ENCODE results near the gene MYD88.
"Not testable (repeated sequence)": the region's sequence is repeated elsewhere in the genome, so short reads cannot be mapped to it uniquely, and the experiment has no call there.

MYD88 gene

GRCh38 chr3:38157595-38157994, 19.1 kb downstream of the MYD88 start:
- Histone ChIP-seq H3K27ac (ENCODE audit: low read depth, low read length) (no peak overlapping the region), H3K36me3 (ENCODE audit: low read length) (no peaks in the 10 kb centered on the region), H3K9me2 (replicated peaks; ENCODE audit: insufficient read depth, low read length) (no peaks in the 10 kb centered on the region), H3K4me2 (ENCODE audit: low read depth, low read length, poor library complexity, severe bottlenecking) (no peak overlapping the region), H2AFZ (ENCODE audit: low read depth, low read length, severe bottlenecking) (no peak overlapping the region), H3K9me3 (ENCODE audit: insufficient read depth, low read length) (no peaks in the 10 kb centered on the region), H3K4me3 (ENCODE audit: insufficient read depth, low read length, poor library complexity, severe bottlenecking) (no peak overlapping the region), H4K20me1 (ENCODE audit: low read depth, low read length) (no peaks in the 10 kb centered on the region), H3K27me3 (ENCODE audit: low read length) (no peaks in the 10 kb centered on the region), H3K79me2 (ENCODE audit: insufficient read depth, low read length) (no peaks in the 10 kb centered on the region), H3K9ac (ENCODE audit: low read length) (no peak overlapping the region), H3F3A (ENCODE audit: insufficient read depth) (0 out of 2 replicates have a peak, but pooled peaks cover under 1% of the 10 kb centered on the region)
- TF ChIP-seq EZH2phosphoT487 (conservative IDR thresholded peaks at IDR 0.05; ENCODE audit: low read length), result no peak
- TF ChIP-seq CTCF (IDR thresholded peaks at IDR 0.05; ENCODE audit: insufficient read depth, low read length, poor library complexity, severe bottlenecking), result no peak

GRCh38 chr3:38158472-38158871, 20.0 kb downstream of the MYD88 start:
- Histone ChIP-seq H3F3A (ENCODE audit: insufficient read depth) (peaks cover 8% of the 10 kb centered on the region), H4K20me1 (ENCODE audit: low read depth, low read length) (no peaks in the 10 kb centered on the region), H3K79me2 (ENCODE audit: insufficient read depth, low read length) (no peaks in the 10 kb centered on the region), H3K27me3 (ENCODE audit: low read length) (no peaks in the 10 kb centered on the region), H3K4me3 (ENCODE audit: insufficient read depth, low read length, poor library complexity, severe bottlenecking) (no peak overlapping the region), H3K9me3 (ENCODE audit: insufficient read depth, low read length) (no peaks in the 10 kb centered on the region), H3K9me2 (replicated peaks; ENCODE audit: insufficient read depth, low read length) (no peaks in the 10 kb centered on the region), H2AFZ (ENCODE audit: low read depth, low read length, severe bottlenecking) (no peak overlapping the region), H3K36me3 (ENCODE audit: low read length) (no peaks in the 10 kb centered on the region), H3K27ac (ENCODE audit: low read depth, low read length) (no peak overlapping the region), H3K4me2 (ENCODE audit: low read depth, low read length, poor library complexity, severe bottlenecking) (no peak overlapping the region), H3K9ac (ENCODE audit: low read length) (no peak overlapping the region)
- TF ChIP-seq EZH2phosphoT487 (conservative IDR thresholded peaks at IDR 0.05; ENCODE audit: low read length) (no peak), CTCF (IDR thresholded peaks at IDR 0.05; ENCODE audit: insufficient read depth, low read length, poor library complexity, severe bottlenecking) (no peak)

DNA sequence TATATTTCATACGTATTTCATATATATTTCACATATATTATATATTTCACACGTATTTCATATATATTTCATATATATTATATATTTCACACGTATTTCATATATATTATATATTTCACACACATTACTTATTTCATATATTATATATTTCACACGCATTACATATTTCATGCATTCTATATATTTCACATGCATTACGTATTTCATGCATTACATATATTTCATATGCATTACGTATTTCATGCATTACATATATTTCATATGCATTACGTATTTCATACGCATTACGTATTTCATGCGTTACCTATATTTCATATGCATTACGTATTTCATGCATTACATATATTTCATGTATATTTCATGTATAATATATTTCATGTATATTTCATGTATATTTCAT, 22.2 kb downstream of the MYD88 start:
- not testable (repeated sequence) for H3K4me2 ChIP-seq (ENCODE audit: low read depth, low read length, poor library complexity, severe bottlenecking); H4K20me1 ChIP-seq (ENCODE audit: low read depth, low read length); H3K79me2 ChIP-seq (ENCODE audit: insufficient read depth, low read length); H3K9me2 ChIP-seq (replicated peaks; ENCODE audit: insufficient read depth, low read length); H3K9ac ChIP-seq (ENCODE audit: low read length); H3K36me3 ChIP-seq (ENCODE audit: low read length); H3K27me3 ChIP-seq (ENCODE audit: low read length); H3K27ac ChIP-seq (ENCODE audit: low read depth, low read length); H3K9me3 ChIP-seq (ENCODE audit: insufficient read depth, low read length); H2AFZ ChIP-seq (ENCODE audit: low read depth, low read length, severe bottlenecking); H3K4me3 ChIP-seq (ENCODE audit: insufficient read depth, low read length, poor library complexity, severe bottlenecking)
- H3F3A ChIP-seq (ENCODE audit: insufficient read depth), result peaks cover 13% of the 10 kb centered on the region

DNA sequence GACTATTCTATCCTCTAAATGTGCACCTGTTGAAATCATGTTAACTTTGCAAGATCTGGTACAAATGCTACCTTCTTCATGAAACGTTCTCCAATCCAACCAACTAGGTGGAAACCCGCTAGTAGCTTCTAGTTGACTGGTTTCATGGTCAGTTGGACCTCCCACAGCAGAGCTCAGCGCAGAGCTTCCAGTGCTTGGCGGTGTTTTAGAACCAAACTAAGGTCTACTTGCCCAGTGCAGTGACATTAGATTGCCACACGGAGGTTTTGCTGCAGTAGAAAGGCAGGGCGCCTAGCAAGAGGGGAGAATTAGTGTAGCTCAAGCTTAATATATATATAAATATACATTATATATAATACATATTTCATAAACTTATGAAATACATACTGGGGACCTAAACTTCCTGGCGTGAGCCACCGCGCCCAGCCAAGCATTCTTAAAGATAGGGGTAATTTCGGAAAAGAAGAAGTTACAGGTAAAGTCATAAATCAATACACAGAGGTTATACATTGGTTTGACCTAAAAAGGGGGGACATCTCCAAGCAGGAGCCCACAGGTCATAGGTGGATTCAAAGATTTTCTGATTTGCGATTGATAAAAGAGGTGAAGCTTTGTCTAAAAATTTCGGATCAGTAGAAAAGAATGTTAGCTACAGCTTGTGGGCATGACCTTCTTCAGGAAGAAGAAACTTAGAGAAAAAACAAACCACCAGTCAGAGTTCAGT, 24.8 kb downstream of the MYD88 start:
- peaks cover 2% of the 10 kb centered on the region for H4K20me1 ChIP-seq (ENCODE audit: low read depth, low read length)
- H3K9ac ChIP-seq (ENCODE audit: low read length), result no peak overlapping the region
- no peaks in the 10 kb centered on the region for H3K9me2 ChIP-seq (replicated peaks; ENCODE audit: insufficient read depth, low read length)
- H3K27me3 ChIP-seq (ENCODE audit: low read length), result no peaks in the 10 kb centered on the region
- H3K4me2 ChIP-seq (ENCODE audit: low read depth, low read length, poor library complexity, severe bottlenecking), result no peak overlapping the region
- no peaks in the 10 kb centered on the region for H3K36me3 ChIP-seq (ENCODE audit: low read length)
- no peak overlapping the region for H3K27ac ChIP-seq (ENCODE audit: low read depth, low read length)
- no peak overlapping the region for H2AFZ ChIP-seq (ENCODE audit: low read depth, low read length, severe bottlenecking)
- H3K9me3 ChIP-seq (ENCODE audit: insufficient read depth, low read length), result no peaks in the 10 kb centered on the region
- H3K4me3 ChIP-seq (ENCODE audit: insufficient read depth, low read length, poor library complexity, severe bottlenecking), result no peak overlapping the region
- peaks cover 16% of the 10 kb centered on the region for H3F3A ChIP-seq (ENCODE audit: insufficient read depth)
- no peak for TF ChIP-seq CTCF (IDR thresholded peaks at IDR 0.05; ENCODE audit: insufficient read depth, low read length, poor library complexity, severe bottlenecking)
- TF ChIP-seq EZH2phosphoT487 (conservative IDR thresholded peaks at IDR 0.05; ENCODE audit: low read length), result no peak
- peaks cover 27% of the 10 kb centered on the region for H3K79me2 ChIP-seq (ENCODE audit: insufficient read depth, low read length)
